DOHH2 (cell line): Measurements from ENCODE around the gene GRWD1.

Experiments
- H3F3A ChIP-seq: fragments of 200-600 bp; sonication (generic), shearing (Covaris generic); 2 replicates; pipeline ENCODE4 v1.6.0; 2016; ENCODE audit warnings: antibody characterized with exemption, mild to moderate bottlenecking; ENCODE audit not compliant: control insufficient read depth, insufficient read depth
- H3K27ac ChIP-seq: fragments of 200-600 bp; sonication (generic); 2 replicates; pipeline ENCODE4 v1.5.1; 2014; ENCODE audit warnings: low read depth, mild to moderate bottlenecking, low read length, moderate library complexity
- H3K27me3 ChIP-seq: fragments of 200-600 bp; sonication (generic); 2 replicates; pipeline ENCODE4 v1.6.1; 2014; ENCODE audit warnings: mild to moderate bottlenecking, low read length, mixed read lengths; ENCODE audit not compliant: control insufficient read depth
- H3K36me3 ChIP-seq: fragments of 200-600 bp; sonication (generic); 2 replicates; pipeline ENCODE4 v1.6.1; 2014; ENCODE audit warnings: mild to moderate bottlenecking, low read length, moderate library complexity, mixed read lengths; ENCODE audit not compliant: control insufficient read depth
- H3K4me1 ChIP-seq: fragments of 200-600 bp; sonication (generic); 2 replicates; pipeline ENCODE4 v1.6.1; 2014; ENCODE audit warnings: mild to moderate bottlenecking, low read length, mixed read lengths; ENCODE audit not compliant: control insufficient read depth
- H3K4me2 ChIP-seq: fragments of 200-600 bp; sonication (generic); 2 replicates; pipeline ENCODE4 v1.6.0; 2014; ENCODE audit warnings: mild to moderate bottlenecking, low read length, moderate library complexity
- H3K4me3 ChIP-seq: fragments of 200-600 bp; sonication (generic); 2 replicates; pipeline ENCODE4 v1.5.1; 2014; ENCODE audit warnings: mild to moderate bottlenecking, low read length, mixed read lengths
- H3K79me2 ChIP-seq: fragments of 200-600 bp; sonication (generic); 2 replicates; pipeline ENCODE4 v1.6.1; 2014; ENCODE audit warnings: mild to moderate bottlenecking, low read length, mixed read lengths; ENCODE audit not compliant: control insufficient read depth
- H3K9me2 ChIP-seq: fragments of 200-600 bp; sonication (generic); replicated peaks from 2 replicates; pipeline ENCODE4 v1.6.1; 2014; ENCODE audit warnings: mild to moderate bottlenecking, low read length, mixed read lengths; ENCODE audit not compliant: control insufficient read depth
- H3K9me3 ChIP-seq: fragments of 200-600 bp; sonication (generic); 2 replicates; pipeline ENCODE4 v1.6.1; 2014; ENCODE audit warnings: antibody characterized with exemption, low read length, mixed read lengths; ENCODE audit not compliant: control insufficient read depth, insufficient read depth
- H4K20me1 ChIP-seq: fragments of 200-600 bp; sonication (generic); 2 replicates; pipeline ENCODE4 v1.6.0; 2014; ENCODE audit warnings: low read depth, mild to moderate bottlenecking, antibody characterized with exemption, low read length, moderate library complexity; ENCODE audit not compliant: control insufficient read depth, insufficient read depth
- EZH2phosphoT487 ChIP-seq: fragments of 200-600 bp; sonication (generic); IDR thresholded peaks from 2 replicates; pipeline ENCODE4 v1.6.1; 2017; ENCODE audit warnings: borderline replicate concordance, mild to moderate bottlenecking, antibody characterized with exemption, low read length, moderate library complexity, mixed read lengths
- TF ChIP-seq, protein P1 (sequence below): fragments of 200-600 bp; sonication (generic); IDR thresholded peaks from one replicate; pipeline ENCODE4 v1.5.1; 2014; ENCODE audit warnings: antibody characterized with exemption, mild to moderate bottlenecking, low read depth, low read length; ENCODE audit not compliant: poor library complexity, severe bottlenecking

The GRWD1 gene

DNA sequence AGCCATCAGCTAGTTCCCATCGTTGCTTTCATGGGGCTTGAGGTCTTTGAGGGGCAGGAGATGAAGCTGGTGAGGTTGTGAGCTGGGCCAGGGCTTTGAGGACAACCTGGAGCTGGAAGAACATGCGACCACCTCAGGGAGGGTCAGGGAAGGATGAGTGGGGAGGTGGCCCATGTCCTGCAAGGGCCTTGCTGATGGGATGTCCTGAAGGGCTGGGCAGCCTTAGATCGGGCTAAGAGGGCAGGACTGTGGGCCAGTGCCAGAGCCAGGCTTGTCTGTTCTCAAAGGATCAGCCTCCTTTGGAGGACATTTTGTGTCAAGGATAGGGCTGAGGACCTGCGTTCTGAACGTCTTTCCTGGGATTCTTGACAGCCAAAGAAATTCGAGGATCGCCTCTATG, 33.9 kb downstream of the GRWD1 start:
- H3F3A ChIP-seq, result peaks cover 5% of the 10 kb centered on the region; the same call in 1 of the 2 replicates
- TF ChIP-seq, protein P1, sequence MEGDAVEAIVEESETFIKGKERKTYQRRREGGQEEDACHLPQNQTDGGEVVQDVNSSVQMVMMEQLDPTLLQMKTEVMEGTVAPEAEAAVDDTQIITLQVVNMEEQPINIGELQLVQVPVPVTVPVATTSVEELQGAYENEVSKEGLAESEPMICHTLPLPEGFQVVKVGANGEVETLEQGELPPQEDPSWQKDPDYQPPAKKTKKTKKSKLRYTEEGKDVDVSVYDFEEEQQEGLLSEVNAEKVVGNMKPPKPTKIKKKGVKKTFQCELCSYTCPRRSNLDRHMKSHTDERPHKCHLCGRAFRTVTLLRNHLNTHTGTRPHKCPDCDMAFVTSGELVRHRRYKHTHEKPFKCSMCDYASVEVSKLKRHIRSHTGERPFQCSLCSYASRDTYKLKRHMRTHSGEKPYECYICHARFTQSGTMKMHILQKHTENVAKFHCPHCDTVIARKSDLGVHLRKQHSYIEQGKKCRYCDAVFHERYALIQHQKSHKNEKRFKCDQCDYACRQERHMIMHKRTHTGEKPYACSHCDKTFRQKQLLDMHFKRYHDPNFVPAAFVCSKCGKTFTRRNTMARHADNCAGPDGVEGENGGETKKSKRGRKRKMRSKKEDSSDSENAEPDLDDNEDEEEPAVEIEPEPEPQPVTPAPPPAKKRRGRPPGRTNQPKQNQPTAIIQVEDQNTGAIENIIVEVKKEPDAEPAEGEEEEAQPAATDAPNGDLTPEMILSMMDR, result no peak
- no peak for TF ChIP-seq EZH2phosphoT487
- no peaks in the 10 kb centered on the region for H3K27me3 ChIP-seq
- peaks cover 6% of the 10 kb centered on the region; the same call in 1 of the 2 replicates for H3K4me1 ChIP-seq
- no peaks in the 10 kb centered on the region for H4K20me1 ChIP-seq
- no peaks in the 10 kb centered on the region for H3K9me2 ChIP-seq
- H3K79me2 ChIP-seq, result no peaks in the 10 kb centered on the region
- peaks cover 15% of the 10 kb centered on the region for H3K36me3 ChIP-seq
- H3K4me3 ChIP-seq, result no peak overlapping the region
- H3K9me3 ChIP-seq, result no peaks in the 10 kb centered on the region
- H3K27ac ChIP-seq, result no peak overlapping the region
- H3K4me2 ChIP-seq, result no peak overlapping the region

DNA sequence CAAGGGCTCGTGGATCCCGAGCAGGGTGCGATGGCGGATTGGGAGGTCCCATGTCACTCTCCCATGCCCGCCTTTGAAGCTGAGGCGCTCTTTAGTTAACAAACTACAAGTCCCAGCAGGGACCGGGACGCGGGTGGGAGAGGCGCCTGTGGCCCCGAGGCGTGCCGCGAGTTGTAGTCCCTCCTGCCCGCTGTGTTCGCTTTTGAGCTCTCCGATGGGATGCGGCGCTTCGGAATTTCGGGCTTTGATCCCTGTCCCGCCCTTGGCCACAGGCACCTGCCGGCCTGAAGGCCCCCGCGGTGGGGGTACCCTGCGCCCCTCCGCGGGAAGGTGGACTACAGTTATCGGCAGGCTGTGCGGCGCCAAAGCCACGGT, 34.4 kb downstream of the GRWD1 start:
- Histone ChIP-seq H3K4me3 (no peak overlapping the region), H3K27ac (no peak overlapping the region), H3K9me2 (no peaks in the 10 kb centered on the region), H3K36me3 (peaks cover 10% of the 10 kb centered on the region), H3K9me3 (no peaks in the 10 kb centered on the region), H3K4me1 (peaks cover 6% of the 10 kb centered on the region; the same call in 1 of the 2 replicates), H3K4me2 (peak overlapping the region; percentile 26; the same call in 1 of the 2 replicates), H4K20me1 (no peaks in the 10 kb centered on the region), H3F3A (peaks cover 5% of the 10 kb centered on the region; the same call in 1 of the 2 replicates), H3K27me3 (no peaks in the 10 kb centered on the region), H3K79me2 (no peaks in the 10 kb centered on the region)
- TF ChIP-seq, protein P1, result no peak
- TF ChIP-seq EZH2phosphoT487, result no peak

DNA sequence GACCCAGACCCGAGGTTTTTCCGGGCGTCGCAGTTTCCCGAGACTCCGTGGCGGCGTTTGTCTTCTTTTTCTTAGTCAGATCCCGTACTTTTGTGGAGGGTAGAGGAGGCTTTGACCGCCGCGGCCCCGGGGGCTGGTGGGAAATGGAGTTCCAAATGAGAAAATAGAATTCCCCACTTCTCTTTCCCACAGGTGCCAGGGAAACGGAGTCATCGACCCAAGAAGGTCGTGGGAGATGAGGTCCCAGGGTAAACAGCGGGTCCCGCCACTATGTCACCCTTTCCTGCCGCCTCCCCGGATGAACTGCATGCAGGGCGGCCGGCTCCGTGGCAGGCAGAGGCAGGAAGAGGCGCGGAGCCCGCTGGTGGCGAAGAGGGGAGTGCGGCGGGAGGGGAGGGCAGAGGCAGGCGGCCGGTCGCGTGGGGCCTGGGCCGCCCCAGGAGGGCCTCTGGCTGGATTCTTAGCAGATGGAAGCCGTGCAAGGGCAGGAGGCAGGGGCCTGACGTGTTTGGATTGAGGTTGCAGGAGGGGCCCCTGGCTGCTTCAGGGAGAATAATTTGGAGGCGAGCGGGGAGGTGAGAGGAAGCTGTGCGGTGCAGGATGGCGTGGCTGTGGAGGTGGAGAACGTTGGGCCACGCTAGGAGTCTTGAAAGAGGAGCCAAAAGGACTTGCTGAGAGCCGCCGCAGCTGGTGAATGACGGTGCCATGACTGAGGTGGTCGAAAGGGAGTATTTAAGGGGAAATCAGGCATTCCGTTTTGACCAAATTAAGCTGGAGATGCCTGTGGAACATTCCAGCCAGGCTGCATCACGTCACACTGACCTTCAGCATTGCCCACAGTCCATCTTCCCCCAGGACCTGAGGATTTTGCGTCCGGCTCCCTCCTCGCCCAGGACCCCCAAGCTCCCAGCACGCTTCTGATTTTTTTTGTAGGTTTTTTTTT, 35.0 kb downstream of the GRWD1 start:
- H3K4me3 ChIP-seq, result no peak overlapping the region
- no peaks in the 10 kb centered on the region for H3K27me3 ChIP-seq
- no peaks in the 10 kb centered on the region for H3K79me2 ChIP-seq
- peaks cover 3% of the 10 kb centered on the region for H3K36me3 ChIP-seq
- no peaks in the 10 kb centered on the region for H3K9me3 ChIP-seq
- no peaks in the 10 kb centered on the region for H4K20me1 ChIP-seq
- peaks cover 5% of the 10 kb centered on the region; the same call in 1 of the 2 replicates for H3F3A ChIP-seq
- no peak overlapping the region for H3K27ac ChIP-seq
- H3K4me2 ChIP-seq, result peak overlapping the region; percentile 26; the same call in 1 of the 2 replicates
- H3K4me1 ChIP-seq, result peaks cover 6% of the 10 kb centered on the region; the same call in 1 of the 2 replicates
- no peak for TF ChIP-seq EZH2phosphoT487
- TF ChIP-seq, protein P1, result no peak
- H3K9me2 ChIP-seq, result no peaks in the 10 kb centered on the region
